C4-2B (cell line): Measurements from ENCODE around the gene BCKDHA.
A peak's percentile ranks its signal among the peaks of the same experiment; 100 is the strongest.

ENCODE experiments used
- H3K27ac ChIP-seq: fragments of 450-650 bp; 2 replicates; pipeline ENCODE4 v1.5.1; 2017
- ZFX ChIP-seq: fragments of 450-650 bp; IDR thresholded peaks from 2 replicates; pipeline ENCODE4 v1.6.1; 2017
- TF ChIP-seq, protein P1 (sequence below): fragments of 450-650 bp; conservative IDR thresholded peaks from 2 replicates; pipeline ENCODE4 v1.5.1; 2017; ENCODE audit warnings: mild to moderate bottlenecking

BCKDHA gene

GRCh38 chr19:41384351-41384750 is 13.3 kb upstream of the BCKDHA start:
- TF ChIP-seq ZFX: no peak
- TF ChIP-seq, protein P1, sequence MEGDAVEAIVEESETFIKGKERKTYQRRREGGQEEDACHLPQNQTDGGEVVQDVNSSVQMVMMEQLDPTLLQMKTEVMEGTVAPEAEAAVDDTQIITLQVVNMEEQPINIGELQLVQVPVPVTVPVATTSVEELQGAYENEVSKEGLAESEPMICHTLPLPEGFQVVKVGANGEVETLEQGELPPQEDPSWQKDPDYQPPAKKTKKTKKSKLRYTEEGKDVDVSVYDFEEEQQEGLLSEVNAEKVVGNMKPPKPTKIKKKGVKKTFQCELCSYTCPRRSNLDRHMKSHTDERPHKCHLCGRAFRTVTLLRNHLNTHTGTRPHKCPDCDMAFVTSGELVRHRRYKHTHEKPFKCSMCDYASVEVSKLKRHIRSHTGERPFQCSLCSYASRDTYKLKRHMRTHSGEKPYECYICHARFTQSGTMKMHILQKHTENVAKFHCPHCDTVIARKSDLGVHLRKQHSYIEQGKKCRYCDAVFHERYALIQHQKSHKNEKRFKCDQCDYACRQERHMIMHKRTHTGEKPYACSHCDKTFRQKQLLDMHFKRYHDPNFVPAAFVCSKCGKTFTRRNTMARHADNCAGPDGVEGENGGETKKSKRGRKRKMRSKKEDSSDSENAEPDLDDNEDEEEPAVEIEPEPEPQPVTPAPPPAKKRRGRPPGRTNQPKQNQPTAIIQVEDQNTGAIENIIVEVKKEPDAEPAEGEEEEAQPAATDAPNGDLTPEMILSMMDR: no peak
- no peak overlapping the region for H3K27ac ChIP-seq

GRCh38 chr19:41386442-41386841 is 11.2 kb upstream of the BCKDHA start:
- H3K27ac ChIP-seq: no peak overlapping the region

GRCh38 chr19:41391618-41392017 is 6.0 kb upstream of the BCKDHA start:
- H3K27ac ChIP-seq: no peak overlapping the region
- TF ChIP-seq ZFX: no peak

More at GRCh38 chr19:41386442-41386841, 11.2 kb upstream of the BCKDHA start:
- TF ChIP-seq, protein P1: no peak
- no peak for TF ChIP-seq ZFX

DNA sequence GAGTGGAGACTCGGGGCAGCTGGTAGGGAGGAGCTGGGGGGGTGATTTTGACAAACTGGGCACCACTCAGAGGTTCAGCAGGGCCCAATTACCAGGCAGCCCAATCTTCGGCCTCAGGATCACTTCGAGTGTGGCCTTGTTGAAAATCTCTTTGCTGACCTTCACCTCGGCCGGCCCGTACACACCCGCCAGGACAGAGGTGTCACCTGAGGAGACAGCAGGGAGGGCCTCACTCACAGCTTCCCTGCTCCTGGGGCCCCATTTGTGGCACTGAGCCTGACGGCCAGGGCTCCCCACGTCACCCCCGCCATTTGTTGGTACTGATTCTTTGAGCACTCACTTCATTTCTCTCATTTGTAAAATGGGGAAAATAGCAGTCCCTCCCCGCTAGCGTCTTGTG is 4.8 kb upstream of the BCKDHA start:
- TF ChIP-seq, protein P1: no peak
- H3K27ac ChIP-seq: no peak overlapping the region

- TF ChIP-seq, protein P1: no peak
- TF ChIP-seq ZFX: no peak
- H3K27ac ChIP-seq: no peak overlapping the region
These were observed 2.3 kb upstream of the BCKDHA start for GRCh38 chr19:41395355-41395754.

GRCh38 chr19:41398050-41398418 is 416 bp downstream of the BCKDHA start:
- TF ChIP-seq, protein P1: no peak
- no peak for TF ChIP-seq ZFX
- H3K27ac ChIP-seq: peak overlapping the region; percentile 92

- H3K27ac ChIP-seq: no peak overlapping the region
- no peak for TF ChIP-seq ZFX
- TF ChIP-seq, protein P1: no peak
These were observed 980 bp downstream of the BCKDHA start for GRCh38 chr19:41398598-41398997.

GRCh38 chr19:41399091-41399490 is 1.5 kb downstream of the BCKDHA start:
- TF ChIP-seq, protein P1: no peak
- TF ChIP-seq ZFX: no peak
- H3K27ac ChIP-seq: no peak overlapping the region
